ENCODE measurements around the gene HDGFL2.

HDGFL2 gene

DNA sequence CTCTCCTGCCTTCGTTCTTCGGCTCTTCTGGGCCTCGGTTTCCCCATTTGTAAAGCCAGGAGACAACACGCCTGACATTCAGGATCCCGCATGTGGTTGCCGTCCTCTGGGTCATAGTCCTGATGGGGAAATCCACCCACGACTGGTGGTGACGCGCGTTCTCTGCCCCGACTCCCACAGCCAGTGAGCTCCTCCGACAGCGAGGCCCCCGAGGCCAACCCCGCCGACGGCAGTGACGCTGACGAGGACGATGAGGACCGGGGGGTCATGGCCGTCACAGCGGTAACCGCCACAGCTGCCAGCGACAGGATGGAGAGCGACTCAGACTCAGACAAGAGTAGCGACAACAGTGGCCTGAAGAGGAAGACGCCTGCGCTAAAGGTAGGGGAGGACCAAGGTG, 16.4 kb downstream of the HDGFL2 start:
- Histone ChIP-seq H2BK12ac (ENCODE audit: low read length) (no peak overlapping the region), H3K27me3 (ENCODE audit: control insufficient read depth in 3 of 3, insufficient read depth in 3 of 3, low read depth in 1 of 3, low read length in 3 of 3) (peaks cover 0 to 6% (median 2%) of the 10 kb centered on the region in 3 experiments), H3K36me3 (replicated peaks in 1 of 2; ENCODE audit: control insufficient read depth in 2 of 2, insufficient read depth in 2 of 2, low read length in 2 of 2) (peaks cover 44 to 72% of the 10 kb centered on the region in 2 donors), H3K18ac (ENCODE audit: low read length) (no peak overlapping the region), H3K79me1 (ENCODE audit: low read depth, low read length) (peaks cover 20% of the 10 kb centered on the region), H3K9ac (ENCODE audit: low read depth, low read length, poor library complexity) (no peak overlapping the region), H3K4me3 (ENCODE audit: low read length in 2 of 2) (no peak overlapping the region), H2AK5ac (ENCODE audit: low read depth, low read length) (no peak overlapping the region), H4K91ac (ENCODE audit: low read depth, low read length, poor library complexity) (no peak overlapping the region), H3K14ac (ENCODE audit: low read length) (no peak overlapping the region), H3K27ac (replicated peaks; ENCODE audit: low read length) (no peak overlapping the region), H2BK120ac (ENCODE audit: low read depth, low read length) (no peak overlapping the region), H3K9me3 (replicated peaks in 1 of 2; ENCODE audit: control insufficient read depth in 2 of 2, insufficient read depth in 1 of 2, low read depth in 1 of 2, low read length in 2 of 2) (peaks cover 0 to 13% of the 10 kb centered on the region in 2 donors), H3K4ac (ENCODE audit: low read length) (no peak overlapping the region), H3K23ac (ENCODE audit: low read depth, low read length, poor library complexity) (no peak overlapping the region), H4K8ac (ENCODE audit: low read depth, low read length) (no peak overlapping the region), H2BK15ac (ENCODE audit: low read length) (no peak overlapping the region), H3K4me2 (ENCODE audit: insufficient read depth, low read length, poor library complexity, severe bottlenecking) (no peak overlapping the region), H2BK5ac (ENCODE audit: low read length) (no peak overlapping the region), H3K4me1 (ENCODE audit: control insufficient read depth in 2 of 2, insufficient read depth in 1 of 2, low read depth in 1 of 2, low read length in 2 of 2) (peaks cover 0 to 1% of the 10 kb centered on the region in 2 donors), H2AFZ (ENCODE audit: low read length) (no peak overlapping the region)
- no peak for DNase-seq (ENCODE audit: low spot score)
- no CpG with 5 or more reads among the region's 29 CpGs for WGBS, 2 donors (ENCODE audit: extremely low coverage in 2 of 2, insufficient read length in 2 of 2, insufficient replicate concordance in 1 of 2)

DNA sequence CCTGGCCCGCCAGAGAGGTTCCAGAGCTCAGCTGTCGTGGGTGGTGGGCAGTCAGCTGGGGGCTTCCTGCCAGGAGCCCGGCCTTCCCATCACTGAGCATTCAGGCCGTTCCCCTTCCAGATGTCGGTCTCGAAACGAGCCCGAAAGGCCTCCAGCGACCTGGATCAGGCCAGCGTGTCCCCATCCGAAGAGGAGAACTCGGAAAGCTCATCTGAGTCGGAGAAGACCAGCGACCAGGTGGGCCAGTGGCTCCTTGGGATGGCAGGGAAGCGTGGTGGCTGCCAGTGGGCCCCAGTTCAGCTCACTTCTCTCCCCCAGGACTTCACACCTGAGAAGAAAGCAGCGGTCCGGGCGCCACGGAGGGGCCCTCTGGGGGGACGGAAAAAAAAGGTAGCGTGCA, 19.3 kb downstream of the HDGFL2 start:
- Histone ChIP-seq H2BK15ac (ENCODE audit: low read length) (no peak overlapping the region), H3K4me1 (ENCODE audit: control insufficient read depth in 2 of 2, insufficient read depth in 1 of 2, low read depth in 1 of 2, low read length in 2 of 2) (peaks cover 0 to 1% of the 10 kb centered on the region in 2 donors), H2AK5ac (ENCODE audit: low read depth, low read length) (no peak overlapping the region), H4K8ac (ENCODE audit: low read depth, low read length) (no peak overlapping the region), H2BK5ac (ENCODE audit: low read length) (no peak overlapping the region), H2AFZ (ENCODE audit: low read length) (no peak overlapping the region), H3K4ac (ENCODE audit: low read length) (no peak overlapping the region), H3K9me3 (replicated peaks in 1 of 2; ENCODE audit: control insufficient read depth in 2 of 2, insufficient read depth in 1 of 2, low read depth in 1 of 2, low read length in 2 of 2) (peaks cover 0 to 13% of the 10 kb centered on the region in 2 donors), H2BK120ac (ENCODE audit: low read depth, low read length) (no peak overlapping the region), H3K27ac (replicated peaks; ENCODE audit: low read length) (no peak overlapping the region), H3K36me3 (replicated peaks in 1 of 2; ENCODE audit: control insufficient read depth in 2 of 2, insufficient read depth in 2 of 2, low read length in 2 of 2) (peaks cover 54 to 86% of the 10 kb centered on the region in 2 donors), H3K23ac (ENCODE audit: low read depth, low read length, poor library complexity) (no peak overlapping the region), H3K14ac (ENCODE audit: low read length) (no peak overlapping the region), H3K79me1 (ENCODE audit: low read depth, low read length) (peaks cover 18% of the 10 kb centered on the region), H3K18ac (ENCODE audit: low read length) (no peak overlapping the region), H4K91ac (ENCODE audit: low read depth, low read length, poor library complexity) (no peak overlapping the region), H3K27me3 (ENCODE audit: control insufficient read depth in 3 of 3, insufficient read depth in 3 of 3, low read depth in 1 of 3, low read length in 3 of 3) (peaks cover 0 to 6% (median 2%) of the 10 kb centered on the region in 3 experiments), H3K4me2 (ENCODE audit: insufficient read depth, low read length, poor library complexity, severe bottlenecking) (no peak overlapping the region), H3K4me3 (ENCODE audit: low read length in 2 of 2) (no peak overlapping the region), H2BK12ac (ENCODE audit: low read length) (no peak overlapping the region), H3K9ac (ENCODE audit: low read depth, low read length, poor library complexity) (no peak overlapping the region)
- no peak for DNase-seq (ENCODE audit: low spot score)
- no CpG with 5 or more reads among the region's 21 CpGs for WGBS, 2 donors (ENCODE audit: extremely low coverage in 2 of 2, insufficient read length in 2 of 2, insufficient replicate concordance in 1 of 2)

DNA sequence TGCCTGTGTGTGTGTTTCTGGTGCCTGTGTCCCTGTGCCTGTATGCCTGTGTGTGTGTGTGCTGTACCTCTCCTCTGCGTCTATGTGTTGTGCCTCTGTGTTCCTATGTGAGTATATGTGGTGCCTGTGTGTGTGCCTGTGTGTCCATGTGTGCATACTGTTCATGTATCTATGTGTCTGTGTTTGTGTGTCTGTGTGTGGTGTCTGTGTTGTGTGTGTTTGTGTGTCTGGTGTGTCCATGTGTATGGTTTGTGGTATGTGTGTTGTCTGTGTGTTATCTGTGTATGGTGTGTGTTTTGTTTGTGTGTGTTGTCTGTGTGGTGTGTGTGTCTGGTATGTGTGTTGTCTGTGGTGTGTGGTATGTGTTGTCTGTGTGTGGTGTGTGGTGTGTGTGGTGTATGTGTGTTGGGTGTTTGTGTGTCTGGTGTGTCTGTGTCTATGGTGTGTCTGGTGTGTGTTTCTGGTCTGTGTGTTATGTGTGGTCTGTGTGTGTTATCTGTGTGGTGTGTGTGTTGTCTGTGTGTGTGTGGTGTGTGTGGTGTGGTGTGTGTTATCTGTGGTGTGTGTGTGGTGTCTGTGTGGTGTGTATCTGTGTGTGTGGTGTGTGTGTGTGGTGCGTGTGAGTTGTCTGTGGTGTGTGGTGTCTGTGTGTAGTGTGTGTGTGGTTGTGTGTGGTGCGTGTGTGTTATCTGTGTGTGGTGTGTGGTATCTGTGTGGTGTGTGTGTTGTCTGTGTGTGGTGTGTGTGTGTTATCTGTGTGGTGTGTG, 20.4 kb downstream of the HDGFL2 start:
- H2BK5ac ChIP-seq (ENCODE audit: low read length), result no peak overlapping the region

DNA sequence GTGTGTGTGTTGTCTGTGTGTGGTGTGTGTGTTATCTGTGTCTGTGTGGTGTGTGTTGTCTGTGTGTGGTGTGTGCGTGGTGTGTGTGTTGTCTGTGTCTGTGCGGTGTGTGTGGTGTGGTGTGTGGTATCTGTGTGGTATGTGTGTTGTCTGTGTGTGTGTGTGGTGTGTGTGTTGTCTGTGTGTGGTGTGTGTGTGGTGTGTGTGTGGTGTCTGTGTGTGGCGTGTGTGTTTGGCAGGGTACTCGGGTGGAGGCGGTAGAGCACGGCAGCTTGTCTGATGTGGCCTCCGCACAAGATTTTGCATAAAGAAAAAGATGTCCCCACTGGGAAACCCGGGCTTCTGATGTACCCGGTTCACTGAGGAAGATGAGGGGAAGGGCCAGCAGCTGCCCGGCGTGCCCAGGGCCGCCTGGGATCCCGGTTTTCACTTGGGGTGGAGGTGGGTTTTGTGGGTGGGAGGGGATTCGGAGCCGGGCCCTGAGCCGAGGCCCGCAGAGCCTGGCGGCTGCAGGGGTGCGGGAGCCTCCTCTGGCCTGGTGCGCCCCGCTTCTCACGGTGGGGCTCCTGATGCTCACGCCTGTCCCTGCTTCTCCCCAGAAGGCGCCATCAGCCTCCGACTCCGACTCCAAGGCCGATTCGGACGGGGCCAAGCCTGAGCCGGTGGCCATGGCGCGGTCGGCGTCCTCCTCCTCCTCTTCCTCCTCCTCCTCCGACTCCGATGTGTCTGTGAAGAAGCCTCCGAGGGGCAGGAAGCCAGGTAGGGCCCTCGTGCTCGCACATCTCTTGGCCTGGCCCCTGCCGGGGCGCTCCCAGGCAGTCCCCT, 21.2 kb downstream of the HDGFL2 start:
- H3K4me2 ChIP-seq (ENCODE audit: insufficient read depth, low read length, poor library complexity, severe bottlenecking), result no peak overlapping the region
- H3K79me1 ChIP-seq (ENCODE audit: low read depth, low read length), result peaks cover 22% of the 10 kb centered on the region
- peak overlapping the region; percentile 37 for H2AK5ac ChIP-seq (ENCODE audit: low read depth, low read length)
- no peak overlapping the region for H2BK5ac ChIP-seq (ENCODE audit: low read length)
- H3K4ac ChIP-seq (ENCODE audit: low read length), result no peak overlapping the region
- H3K9me3 ChIP-seq (replicated peaks in 1 of 2; ENCODE audit: control insufficient read depth in 2 of 2, insufficient read depth in 1 of 2, low read depth in 1 of 2, low read length in 2 of 2), result peaks cover 0 to 13% of the 10 kb centered on the region in 2 donors
- no peak for DNase-seq (ENCODE audit: low spot score)
- peak overlapping the region; percentile 73 for H3K23ac ChIP-seq (ENCODE audit: low read depth, low read length, poor library complexity)
- H3K36me3 ChIP-seq (replicated peaks in 1 of 2; ENCODE audit: control insufficient read depth in 2 of 2, insufficient read depth in 2 of 2, low read length in 2 of 2), result peaks cover 60 to 94% of the 10 kb centered on the region in 2 donors
- H3K4me3 ChIP-seq (ENCODE audit: low read length in 2 of 2), result peak overlapping the region in 1 of 2 donors; percentile 61
- no peak overlapping the region for H3K9ac ChIP-seq (ENCODE audit: low read depth, low read length, poor library complexity)
- H2AFZ ChIP-seq (ENCODE audit: low read length), result no peak overlapping the region
- WGBS, 2 donors (ENCODE audit: extremely low coverage in 2 of 2, insufficient read length in 2 of 2, insufficient replicate concordance in 1 of 2), result no CpG with 5 or more reads among the region's 41 CpGs
- peaks cover 0 to 1% of the 10 kb centered on the region in 2 donors for H3K4me1 ChIP-seq (ENCODE audit: control insufficient read depth in 2 of 2, insufficient read depth in 1 of 2, low read depth in 1 of 2, low read length in 2 of 2)
- H2BK12ac ChIP-seq (ENCODE audit: low read length), result peak overlapping the region; percentile 73
- no peak overlapping the region for H3K27ac ChIP-seq (replicated peaks; ENCODE audit: low read length)
- H3K27me3 ChIP-seq (ENCODE audit: control insufficient read depth in 3 of 3, insufficient read depth in 3 of 3, low read depth in 1 of 3, low read length in 3 of 3), result peaks cover 0 to 6% (median 2%) of the 10 kb centered on the region in 3 experiments
- no peak overlapping the region for H4K91ac ChIP-seq (ENCODE audit: low read depth, low read length, poor library complexity)
- no peak overlapping the region for H2BK120ac ChIP-seq (ENCODE audit: low read depth, low read length)
- H4K8ac ChIP-seq (ENCODE audit: low read depth, low read length), result peak overlapping the region; percentile 43
- no peak overlapping the region for H3K14ac ChIP-seq (ENCODE audit: low read length)
- no peak overlapping the region for H3K18ac ChIP-seq (ENCODE audit: low read length)
- no peak overlapping the region for H2BK15ac ChIP-seq (ENCODE audit: low read length)

More for the DNA sequence above, 20.4 kb downstream of the HDGFL2 start:
- no peak overlapping the region for H3K27ac ChIP-seq (replicated peaks; ENCODE audit: low read length)
- H3K18ac ChIP-seq (ENCODE audit: low read length), result no peak overlapping the region
- no peak overlapping the region for H3K9ac ChIP-seq (ENCODE audit: low read depth, low read length, poor library complexity)
- no peak overlapping the region for H2BK120ac ChIP-seq (ENCODE audit: low read depth, low read length)
- no peak overlapping the region for H2BK15ac ChIP-seq (ENCODE audit: low read length)
- H3K36me3 ChIP-seq (replicated peaks in 1 of 2; ENCODE audit: control insufficient read depth in 2 of 2, insufficient read depth in 2 of 2, low read length in 2 of 2), result peaks cover 56 to 92% of the 10 kb centered on the region in 2 donors
- H4K91ac ChIP-seq (ENCODE audit: low read depth, low read length, poor library complexity), result no peak overlapping the region
- peak overlapping the region in 1 of 2 donors; percentile 61 for H3K4me3 ChIP-seq (ENCODE audit: low read length in 2 of 2)
- H3K4ac ChIP-seq (ENCODE audit: low read length), result no peak overlapping the region
- peak overlapping the region; percentile 3 for H3K14ac ChIP-seq (ENCODE audit: low read length)
- peak overlapping the region; percentile 17 for H4K8ac ChIP-seq (ENCODE audit: low read depth, low read length)
- peaks cover 0 to 1% of the 10 kb centered on the region in 2 donors for H3K4me1 ChIP-seq (ENCODE audit: control insufficient read depth in 2 of 2, insufficient read depth in 1 of 2, low read depth in 1 of 2, low read length in 2 of 2)
- no peak overlapping the region for H2BK12ac ChIP-seq (ENCODE audit: low read length)
- H3K4me2 ChIP-seq (ENCODE audit: insufficient read depth, low read length, poor library complexity, severe bottlenecking), result no peak overlapping the region
- peaks cover 0 to 13% of the 10 kb centered on the region in 2 donors for H3K9me3 ChIP-seq (replicated peaks in 1 of 2; ENCODE audit: control insufficient read depth in 2 of 2, insufficient read depth in 1 of 2, low read depth in 1 of 2, low read length in 2 of 2)
- peaks cover 19% of the 10 kb centered on the region for H3K79me1 ChIP-seq (ENCODE audit: low read depth, low read length)
- DNase-seq (ENCODE audit: low spot score), result no peak
- WGBS, 2 donors (ENCODE audit: extremely low coverage in 2 of 2, insufficient read length in 2 of 2, insufficient replicate concordance in 1 of 2), result 100% methylated on average over 2 of the region's 3 CpGs; no CpG with 5 or more reads in 1 of the 2 donors
- no peak overlapping the region for H2AFZ ChIP-seq (ENCODE audit: low read length)
- peak overlapping the region; percentile 62 for H3K23ac ChIP-seq (ENCODE audit: low read depth, low read length, poor library complexity)
- H3K27me3 ChIP-seq (ENCODE audit: control insufficient read depth in 3 of 3, insufficient read depth in 3 of 3, low read depth in 1 of 3, low read length in 3 of 3), result peaks cover 0 to 6% (median 2%) of the 10 kb centered on the region in 3 experiments
- H2AK5ac ChIP-seq (ENCODE audit: low read depth, low read length), result no peak overlapping the region
